H1 (cell line): ENCODE data around the gene PTPRF. TPM values are rescaled to one million over a fixed set of nuclear protein-coding genes. Genes with fewer than 3 reads are reported as not detected.

ENCODE experiments used
- CEBPB ChIP-seq: IDR thresholded peaks from 2 replicates; pipeline ENCODE4 v1.6.1; 2012; ENCODE audit warnings: low read depth, low read length
- CHD1 ChIP-seq: IDR thresholded peaks from 2 replicates; pipeline ENCODE4 v1.6.1; 2012; ENCODE audit warnings: low read depth, low read length, improper control_type of control experiment
- CHD2 ChIP-seq: IDR thresholded peaks from 2 replicates; pipeline ENCODE4 v1.6.1; 2012; ENCODE audit warnings: low read length, improper control_type of control experiment
- EZH2 ChIP-seq: fragments of 200-600 bp; sonication (generic); IDR thresholded peaks from 2 replicates; pipeline ENCODE4 v1.7.1; 2012; ENCODE audit warnings: low read depth, mild to moderate bottlenecking, moderate library complexity, low read length, inconsistent platforms; ENCODE audit not compliant: severe bottlenecking
- POLR2A ChIP-seq, 2 experiments: IDR thresholded peaks; 1 replicate in 1 of 2; 2 replicates in 1 of 2; pipeline ENCODE4 v1.6.1; 2011; ENCODE audit warnings: low read depth in 2 of 2, low read length in 2 of 2, mild to moderate bottlenecking in 2 of 2; ENCODE audit errors: control extremely low read depth in 1 of 2
- POLR2AphosphoS5 ChIP-seq: IDR thresholded peaks from 2 replicates; pipeline ENCODE4 v1.6.1; 2011; ENCODE audit warnings: low read depth, low read length
- RFX5 ChIP-seq: IDR thresholded peaks from 2 replicates; pipeline ENCODE4 v1.6.1; 2011; ENCODE audit warnings: low read depth, low read length, improper control_type of control experiment, borderline replicate concordance
- TAF1 ChIP-seq: IDR thresholded peaks from 2 replicates; pipeline ENCODE4 v1.6.1; 2011; ENCODE audit warnings: mild to moderate bottlenecking, low read depth, low read length
- polyA plus RNA-seq, 7 experiments: library from polyadenylated mRNA; depleted of rRNA in 3 of 7; stranded (reverse) in 5 of 7; unstranded in 2 of 7; fragments of >200 nt in 5 of 7; fragments of 200-250 nt in 2 of 7; gene quantifications; 1 replicate in 5 of 7; 2 replicates in 1 of 7; 4 replicates in 1 of 7; pipeline versions ENCODE4 v1.2.1 to v1.2.3, GENCODE V29; 2011 to 2013; ENCODE audit warnings: missing spikeins in 2 of 7, mixed read lengths in 2 of 7
- total RNA-seq: library from RNA; stranded (reverse); fragmentation: NEBNext Ultra II Directional; extraction: Animal tissue kit (Norgen Biotek cat#: 25700); gene quantifications from 2 replicates; pipeline ENCODE4 v1.2.1, GENCODE V29; 2021
- TF ChIP-seq, protein P1 (sequence below): fragments of 300-600 bp; sonication (generic); IDR thresholded peaks from 2 replicates; pipeline ENCODE4 v1.7.1; 2012; ENCODE audit warnings: low read length, moderate library complexity, mild to moderate bottlenecking, inconsistent platforms; ENCODE audit not compliant: insufficient replicate concordance
- TF ChIP-seq, protein P2 (sequence below): IDR thresholded peaks from 2 replicates; pipeline ENCODE4 v1.6.1; 2011; ENCODE audit warnings: low read depth, mild to moderate bottlenecking, low read length; ENCODE audit not compliant: insufficient read depth

PTPRF gene
- total and polyA plus RNA-seq, 2 of the 8 experiments (the other 6 are each of a cell fraction or from before 2014, with no cell fraction given): 136 to 231 TPM

DNA sequence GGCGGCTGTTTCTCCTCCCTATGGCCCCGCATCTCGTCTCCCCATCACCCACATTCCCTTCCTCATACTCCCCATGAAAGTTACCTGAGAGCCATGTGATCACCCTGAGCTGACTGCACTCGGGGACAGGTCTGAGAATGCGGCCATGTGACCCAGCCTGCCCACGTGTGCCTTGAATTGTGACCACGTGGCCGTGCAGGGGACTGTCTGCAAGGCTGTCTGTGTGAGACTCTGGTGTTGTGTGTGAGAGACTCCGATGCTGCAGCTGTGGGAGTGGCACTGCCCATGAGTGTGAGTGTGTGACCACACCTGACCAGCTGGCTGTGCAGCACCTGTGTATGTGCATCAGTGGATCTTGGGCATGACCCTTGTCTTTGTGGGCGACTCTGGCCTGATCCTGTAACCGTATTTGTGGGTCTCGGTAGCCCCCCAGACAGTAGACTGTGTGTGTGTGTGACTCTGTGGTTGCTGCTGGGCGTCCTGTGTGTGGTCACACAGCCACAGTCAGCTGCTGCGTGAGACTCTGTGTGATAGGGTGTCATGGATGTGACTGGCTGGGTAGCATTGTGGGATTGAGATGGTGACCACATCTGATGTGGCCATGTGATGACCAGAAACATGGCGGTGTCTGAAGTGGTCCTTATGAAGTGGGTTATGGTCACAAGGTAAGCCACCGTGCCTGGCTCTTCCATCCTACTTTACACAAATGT, 62.4 kb downstream of the PTPRF start (continued):
- TF ChIP-seq, protein P1, sequence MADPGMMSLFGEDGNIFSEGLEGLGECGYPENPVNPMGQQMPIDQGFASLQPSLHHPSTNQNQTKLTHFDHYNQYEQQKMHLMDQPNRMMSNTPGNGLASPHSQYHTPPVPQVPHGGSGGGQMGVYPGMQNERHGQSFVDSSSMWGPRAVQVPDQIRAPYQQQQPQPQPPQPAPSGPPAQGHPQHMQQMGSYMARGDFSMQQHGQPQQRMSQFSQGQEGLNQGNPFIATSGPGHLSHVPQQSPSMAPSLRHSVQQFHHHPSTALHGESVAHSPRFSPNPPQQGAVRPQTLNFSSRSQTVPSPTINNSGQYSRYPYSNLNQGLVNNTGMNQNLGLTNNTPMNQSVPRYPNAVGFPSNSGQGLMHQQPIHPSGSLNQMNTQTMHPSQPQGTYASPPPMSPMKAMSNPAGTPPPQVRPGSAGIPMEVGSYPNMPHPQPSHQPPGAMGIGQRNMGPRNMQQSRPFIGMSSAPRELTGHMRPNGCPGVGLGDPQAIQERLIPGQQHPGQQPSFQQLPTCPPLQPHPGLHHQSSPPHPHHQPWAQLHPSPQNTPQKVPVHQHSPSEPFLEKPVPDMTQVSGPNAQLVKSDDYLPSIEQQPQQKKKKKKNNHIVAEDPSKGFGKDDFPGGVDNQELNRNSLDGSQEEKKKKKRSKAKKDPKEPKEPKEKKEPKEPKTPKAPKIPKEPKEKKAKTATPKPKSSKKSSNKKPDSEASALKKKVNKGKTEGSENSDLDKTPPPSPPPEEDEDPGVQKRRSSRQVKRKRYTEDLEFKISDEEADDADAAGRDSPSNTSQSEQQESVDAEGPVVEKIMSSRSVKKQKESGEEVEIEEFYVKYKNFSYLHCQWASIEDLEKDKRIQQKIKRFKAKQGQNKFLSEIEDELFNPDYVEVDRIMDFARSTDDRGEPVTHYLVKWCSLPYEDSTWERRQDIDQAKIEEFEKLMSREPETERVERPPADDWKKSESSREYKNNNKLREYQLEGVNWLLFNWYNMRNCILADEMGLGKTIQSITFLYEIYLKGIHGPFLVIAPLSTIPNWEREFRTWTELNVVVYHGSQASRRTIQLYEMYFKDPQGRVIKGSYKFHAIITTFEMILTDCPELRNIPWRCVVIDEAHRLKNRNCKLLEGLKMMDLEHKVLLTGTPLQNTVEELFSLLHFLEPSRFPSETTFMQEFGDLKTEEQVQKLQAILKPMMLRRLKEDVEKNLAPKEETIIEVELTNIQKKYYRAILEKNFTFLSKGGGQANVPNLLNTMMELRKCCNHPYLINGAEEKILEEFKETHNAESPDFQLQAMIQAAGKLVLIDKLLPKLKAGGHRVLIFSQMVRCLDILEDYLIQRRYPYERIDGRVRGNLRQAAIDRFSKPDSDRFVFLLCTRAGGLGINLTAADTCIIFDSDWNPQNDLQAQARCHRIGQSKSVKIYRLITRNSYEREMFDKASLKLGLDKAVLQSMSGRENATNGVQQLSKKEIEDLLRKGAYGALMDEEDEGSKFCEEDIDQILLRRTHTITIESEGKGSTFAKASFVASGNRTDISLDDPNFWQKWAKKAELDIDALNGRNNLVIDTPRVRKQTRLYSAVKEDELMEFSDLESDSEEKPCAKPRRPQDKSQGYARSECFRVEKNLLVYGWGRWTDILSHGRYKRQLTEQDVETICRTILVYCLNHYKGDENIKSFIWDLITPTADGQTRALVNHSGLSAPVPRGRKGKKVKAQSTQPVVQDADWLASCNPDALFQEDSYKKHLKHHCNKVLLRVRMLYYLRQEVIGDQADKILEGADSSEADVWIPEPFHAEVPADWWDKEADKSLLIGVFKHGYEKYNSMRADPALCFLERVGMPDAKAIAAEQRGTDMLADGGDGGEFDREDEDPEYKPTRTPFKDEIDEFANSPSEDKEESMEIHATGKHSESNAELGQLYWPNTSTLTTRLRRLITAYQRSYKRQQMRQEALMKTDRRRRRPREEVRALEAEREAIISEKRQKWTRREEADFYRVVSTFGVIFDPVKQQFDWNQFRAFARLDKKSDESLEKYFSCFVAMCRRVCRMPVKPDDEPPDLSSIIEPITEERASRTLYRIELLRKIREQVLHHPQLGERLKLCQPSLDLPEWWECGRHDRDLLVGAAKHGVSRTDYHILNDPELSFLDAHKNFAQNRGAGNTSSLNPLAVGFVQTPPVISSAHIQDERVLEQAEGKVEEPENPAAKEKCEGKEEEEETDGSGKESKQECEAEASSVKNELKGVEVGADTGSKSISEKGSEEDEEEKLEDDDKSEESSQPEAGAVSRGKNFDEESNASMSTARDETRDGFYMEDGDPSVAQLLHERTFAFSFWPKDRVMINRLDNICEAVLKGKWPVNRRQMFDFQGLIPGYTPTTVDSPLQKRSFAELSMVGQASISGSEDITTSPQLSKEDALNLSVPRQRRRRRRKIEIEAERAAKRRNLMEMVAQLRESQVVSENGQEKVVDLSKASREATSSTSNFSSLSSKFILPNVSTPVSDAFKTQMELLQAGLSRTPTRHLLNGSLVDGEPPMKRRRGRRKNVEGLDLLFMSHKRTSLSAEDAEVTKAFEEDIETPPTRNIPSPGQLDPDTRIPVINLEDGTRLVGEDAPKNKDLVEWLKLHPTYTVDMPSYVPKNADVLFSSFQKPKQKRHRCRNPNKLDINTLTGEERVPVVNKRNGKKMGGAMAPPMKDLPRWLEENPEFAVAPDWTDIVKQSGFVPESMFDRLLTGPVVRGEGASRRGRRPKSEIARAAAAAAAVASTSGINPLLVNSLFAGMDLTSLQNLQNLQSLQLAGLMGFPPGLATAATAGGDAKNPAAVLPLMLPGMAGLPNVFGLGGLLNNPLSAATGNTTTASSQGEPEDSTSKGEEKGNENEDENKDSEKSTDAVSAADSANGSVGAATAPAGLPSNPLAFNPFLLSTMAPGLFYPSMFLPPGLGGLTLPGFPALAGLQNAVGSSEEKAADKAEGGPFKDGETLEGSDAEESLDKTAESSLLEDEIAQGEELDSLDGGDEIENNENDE: no peak
- no peak for TF ChIP-seq CHD1
- TF ChIP-seq EZH2: no peak
- no peak for TF ChIP-seq CEBPB
- no peak for TF ChIP-seq CHD2
- no peak for TF ChIP-seq TAF1
- TF ChIP-seq RFX5: no peak
- TF ChIP-seq POLR2AphosphoS5: no peak
- TF ChIP-seq, protein P2, sequence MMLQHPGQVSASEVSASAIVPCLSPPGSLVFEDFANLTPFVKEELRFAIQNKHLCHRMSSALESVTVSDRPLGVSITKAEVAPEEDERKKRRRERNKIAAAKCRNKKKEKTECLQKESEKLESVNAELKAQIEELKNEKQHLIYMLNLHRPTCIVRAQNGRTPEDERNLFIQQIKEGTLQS: no peak
- no peak for TF ChIP-seq POLR2A (IDR thresholded peaks at IDR 0.05; ENCODE audit: control extremely low read depth in 1 of 2, low read depth in 2 of 2, low read length in 2 of 2)
